PC-3 (cell line): ENCODE data around the gene SERPINE2. TPM values are rescaled to one million over a fixed set of nuclear protein-coding genes. Genes with fewer than 3 reads are reported as not detected.

Experiments used
- ATAC-seq: fragments of 200-7000 bp; cut with Tn5 transposase; 2 replicates; pipeline ENCODE4 v1.9.1; 2020; ENCODE audit warnings: mild to moderate bottlenecking, moderate library complexity
- BruUV-seq: library from RNA; stranded (reverse); fragments of 400-500 nt; replicated peaks from 2 replicates; lab custom pipeline; 2021; lab: Mats Ljungman, UMichigan
- CTCF ChIA-PET: fragments of 300-600 bp; sonication (Branson Sonifier 250); formaldehyde crosslinking; loops from one replicate; lab custom pipeline; 2022; ENCODE audit warnings: antibody characterized with exemption; lab: Charles Lee
- POLR2A ChIA-PET: fragments of 300-600 bp; sonication (Branson Sonifier 250); formaldehyde crosslinking; loops from one replicate; lab custom pipeline; 2022; ENCODE audit warnings: antibody characterized with exemption; ENCODE audit not compliant: unreplicated experiment; lab: Charles Lee
- DNase-seq: peaks from one replicate; pipeline ENCODE4 v3.0.0-alpha.2; 2015
- H2AFZ ChIP-seq: fragments of 300-600 bp; sonication (generic); 2 replicates; pipeline ENCODE4 v1.6.0; 2016; ENCODE audit warnings: antibody characterized with exemption, low read length
- H3F3A ChIP-seq: fragments of 300-600 bp; sonication (generic); one replicate; pipeline ENCODE4 v1.6.0; 2017; ENCODE audit warnings: antibody characterized with exemption, low read length, control low read depth, mild to moderate bottlenecking; ENCODE audit not compliant: unreplicated experiment
- H3K27ac ChIP-seq: fragments of 300-600 bp; sonication (generic); 2 replicates; pipeline ENCODE4 v1.5.1; 2016; ENCODE audit warnings: mild to moderate bottlenecking, low read length
- H3K27me3 ChIP-seq: fragments of 300-600 bp; sonication (generic); 2 replicates; pipeline ENCODE4 v1.6.1; 2016; ENCODE audit warnings: low read length, mixed read lengths
- H3K36me3 ChIP-seq: fragments of 300-600 bp; sonication (generic); 2 replicates; pipeline ENCODE4 v1.6.1; 2016; ENCODE audit warnings: low read depth, mixed run types, low read length, mixed read lengths
- H3K4me1 ChIP-seq: fragments of 300-600 bp; sonication (generic); 2 replicates; pipeline ENCODE4 v1.5.1; 2016; ENCODE audit warnings: low read length; ENCODE audit not compliant: insufficient read depth
- H3K4me2 ChIP-seq: fragments of 300-600 bp; sonication (generic); 2 replicates; pipeline ENCODE4 v1.6.0; 2016; ENCODE audit warnings: low read length
- H3K4me3 ChIP-seq: fragments of 300-600 bp; sonication (generic); 2 replicates; pipeline ENCODE4 v1.5.1; 2016; ENCODE audit warnings: mild to moderate bottlenecking, low read length, mixed read lengths
- H3K79me2 ChIP-seq: fragments of 300-600 bp; sonication (generic); 2 replicates; pipeline ENCODE4 v1.6.1; 2017; ENCODE audit warnings: low read length, mixed read lengths
- H3K9ac ChIP-seq: fragments of 300-600 bp; sonication (generic); 2 replicates; pipeline ENCODE4 v1.6.0; 2016; ENCODE audit warnings: mild to moderate bottlenecking, low read length
- H3K9me2 ChIP-seq: fragments of 300-600 bp; sonication (generic); replicated peaks from 2 replicates; pipeline ENCODE4 v1.6.1; 2016; ENCODE audit warnings: mixed run types, low read length, mixed read lengths
- H3K9me3 ChIP-seq: fragments of 300-600 bp; sonication (generic); 2 replicates; pipeline ENCODE4 v1.6.1; 2016; ENCODE audit warnings: low read length, mixed read lengths
- H4K20me1 ChIP-seq: fragments of 300-600 bp; sonication (generic); 2 replicates; pipeline ENCODE4 v1.6.1; 2016; ENCODE audit warnings: low read length, mixed read lengths
- CTCF ChIP-seq: fragments of 300-600 bp; sonication (generic); conservative IDR thresholded peaks from 2 replicates; pipeline ENCODE4 v1.5.1; 2017; ENCODE audit warnings: antibody characterized with exemption, low read depth, mild to moderate bottlenecking, low read length
- EZH2 ChIP-seq: fragments of 300-600 bp; sonication (generic); IDR thresholded peaks from one replicate; pipeline ENCODE4 v1.6.1; 2017; ENCODE audit warnings: antibody characterized with exemption, mild to moderate bottlenecking, low read length; ENCODE audit not compliant: unreplicated experiment
- EZH2phosphoT487 ChIP-seq: fragments of 300-600 bp; sonication (generic); IDR thresholded peaks from 2 replicates; pipeline ENCODE4 v1.6.1; 2018; ENCODE audit warnings: mild to moderate bottlenecking, antibody characterized with exemption, low read length, borderline replicate concordance
- intact Hi-C: fragments of 100-400 bp; cut with micrococcal nuclease; formaldehyde crosslinking; loops from 2 replicates; pipeline ENCODE4 v1.9.0; 2023
- total RNA-seq: library from RNA; depleted of rRNA; stranded (reverse); fragments of >200 nt; gene quantifications from 2 replicates; pipeline ENCODE4 v1.2.3, GENCODE V29; 2014

Gene SERPINE2
- total RNA-seq, 1 experiment from 2014 or later = 17.1 TPM

GRCh38 chr2:224075588-224075987 lies 36.5 kb upstream of the SERPINE2 start:
- Histone ChIP-seq H2AFZ (no peak overlapping the region), H3K4me1 (no peaks in the 10 kb centered on the region), H3K79me2 (no peaks in the 10 kb centered on the region), H3K9me3 (no peaks in the 10 kb centered on the region), H3F3A (no peaks in the 10 kb centered on the region), H4K20me1 (no peaks in the 10 kb centered on the region), H3K36me3 (no peaks in the 10 kb centered on the region), H3K4me3 (no peak overlapping the region), H3K9ac (no peak overlapping the region), H3K9me2 (no peaks in the 10 kb centered on the region), H3K27me3 (no peaks in the 10 kb centered on the region), H3K27ac (no peak overlapping the region), H3K4me2 (no peak overlapping the region)
- DNase-seq = no peak
- ChIA-PET CTCF (no interaction called here), POLR2A (no interaction called here)
- no TSS peak for BruUV-seq
- no peak for TF ChIP-seq EZH2phosphoT487
- TF ChIP-seq CTCF = no peak
- no peak for TF ChIP-seq EZH2
- ATAC-seq = no peak
- intact Hi-C loops = no loop called here

GRCh38 chr2:224073676-224074075 lies 34.6 kb upstream of the SERPINE2 start:
- DNase-seq (no peak), ATAC-seq (no peak)
- TF ChIP-seq EZH2 (no peak), EZH2phosphoT487 (no peak), CTCF (no peak)
- H3K79me2 ChIP-seq = no peaks in the 10 kb centered on the region
- H3F3A ChIP-seq = no peaks in the 10 kb centered on the region
- intact Hi-C loops = no loop called here
- ChIA-PET POLR2A (no interaction called here), CTCF (no interaction called here)
- no peaks in the 10 kb centered on the region for H3K4me1 ChIP-seq
- H3K27me3 ChIP-seq = no peaks in the 10 kb centered on the region
- H3K9ac ChIP-seq = no peak overlapping the region
- H3K27ac ChIP-seq = no peak overlapping the region
- no peaks in the 10 kb centered on the region for H3K36me3 ChIP-seq
- no peaks in the 10 kb centered on the region for H4K20me1 ChIP-seq
- no TSS peak for BruUV-seq
- no peaks in the 10 kb centered on the region for H3K9me3 ChIP-seq
- no peak overlapping the region for H2AFZ ChIP-seq
- H3K4me2 ChIP-seq = no peak overlapping the region
- H3K4me3 ChIP-seq = no peak overlapping the region
- no peaks in the 10 kb centered on the region for H3K9me2 ChIP-seq

GRCh38 chr2:224072541-224073188 lies 33.6 kb upstream of the SERPINE2 start:
- Histone ChIP-seq H3K9ac (no peak overlapping the region), H3K4me1 (no peaks in the 10 kb centered on the region), H3K4me2 (no peak overlapping the region), H3K9me2 (no peaks in the 10 kb centered on the region), H4K20me1 (no peaks in the 10 kb centered on the region), H3K4me3 (no peak overlapping the region), H3F3A (no peaks in the 10 kb centered on the region), H3K27me3 (no peaks in the 10 kb centered on the region), H3K36me3 (no peaks in the 10 kb centered on the region), H3K9me3 (no peaks in the 10 kb centered on the region), H2AFZ (no peak overlapping the region), H3K27ac (no peak overlapping the region), H3K79me2 (no peaks in the 10 kb centered on the region)
- intact Hi-C loops = no loop called here
- BruUV-seq = no TSS peak
- ChIA-PET CTCF (no interaction called here), POLR2A (no interaction called here)
- no peak for TF ChIP-seq CTCF
- no peak for TF ChIP-seq EZH2phosphoT487
- no peak for TF ChIP-seq EZH2
- no peak for ATAC-seq
- no peak for DNase-seq
